ENCODE data around the gene SLC8A2. TPM values are rescaled to one million over a fixed set of nuclear protein-coding genes. Genes with fewer than 3 reads are reported as not detected.

SLC8A2 gene
- total and polyA plus RNA-seq, 10 of the 15 experiments (the other 5 are each of a cell fraction or from before 2014, with no cell fraction given), result not detected

DNA sequence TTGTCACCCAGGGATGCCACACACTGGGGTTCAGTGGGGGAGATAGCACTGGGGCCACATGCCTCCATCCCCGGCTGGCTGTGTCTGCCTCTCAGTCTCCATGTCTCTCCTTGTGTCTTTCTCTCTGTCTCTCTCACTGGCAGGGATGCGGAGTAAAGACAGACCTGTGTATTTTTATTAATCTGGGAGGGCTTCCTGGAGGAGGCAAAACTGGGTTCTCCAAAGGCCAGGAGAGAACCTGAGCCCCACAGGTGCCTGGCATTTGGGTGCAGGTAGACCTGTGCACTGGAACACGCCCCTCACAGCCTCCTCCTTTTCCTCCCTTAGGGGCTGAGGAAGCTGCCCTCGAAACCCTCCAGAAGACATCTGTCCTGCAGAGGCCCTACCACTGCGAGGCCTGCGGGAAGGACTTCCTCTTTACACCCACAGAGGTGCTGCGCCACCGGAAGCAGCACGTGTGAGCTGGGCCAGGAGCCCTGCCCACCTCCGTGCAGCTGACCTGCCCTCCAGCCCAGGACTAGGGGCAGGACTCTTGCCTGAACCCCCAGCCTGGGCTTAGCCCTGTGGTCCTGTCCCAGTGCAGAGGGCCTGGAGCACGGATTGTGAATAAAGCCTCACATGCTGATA, 89.9 kb downstream of the SLC8A2 start (continued):
- TF ChIP-seq, protein P1, sequence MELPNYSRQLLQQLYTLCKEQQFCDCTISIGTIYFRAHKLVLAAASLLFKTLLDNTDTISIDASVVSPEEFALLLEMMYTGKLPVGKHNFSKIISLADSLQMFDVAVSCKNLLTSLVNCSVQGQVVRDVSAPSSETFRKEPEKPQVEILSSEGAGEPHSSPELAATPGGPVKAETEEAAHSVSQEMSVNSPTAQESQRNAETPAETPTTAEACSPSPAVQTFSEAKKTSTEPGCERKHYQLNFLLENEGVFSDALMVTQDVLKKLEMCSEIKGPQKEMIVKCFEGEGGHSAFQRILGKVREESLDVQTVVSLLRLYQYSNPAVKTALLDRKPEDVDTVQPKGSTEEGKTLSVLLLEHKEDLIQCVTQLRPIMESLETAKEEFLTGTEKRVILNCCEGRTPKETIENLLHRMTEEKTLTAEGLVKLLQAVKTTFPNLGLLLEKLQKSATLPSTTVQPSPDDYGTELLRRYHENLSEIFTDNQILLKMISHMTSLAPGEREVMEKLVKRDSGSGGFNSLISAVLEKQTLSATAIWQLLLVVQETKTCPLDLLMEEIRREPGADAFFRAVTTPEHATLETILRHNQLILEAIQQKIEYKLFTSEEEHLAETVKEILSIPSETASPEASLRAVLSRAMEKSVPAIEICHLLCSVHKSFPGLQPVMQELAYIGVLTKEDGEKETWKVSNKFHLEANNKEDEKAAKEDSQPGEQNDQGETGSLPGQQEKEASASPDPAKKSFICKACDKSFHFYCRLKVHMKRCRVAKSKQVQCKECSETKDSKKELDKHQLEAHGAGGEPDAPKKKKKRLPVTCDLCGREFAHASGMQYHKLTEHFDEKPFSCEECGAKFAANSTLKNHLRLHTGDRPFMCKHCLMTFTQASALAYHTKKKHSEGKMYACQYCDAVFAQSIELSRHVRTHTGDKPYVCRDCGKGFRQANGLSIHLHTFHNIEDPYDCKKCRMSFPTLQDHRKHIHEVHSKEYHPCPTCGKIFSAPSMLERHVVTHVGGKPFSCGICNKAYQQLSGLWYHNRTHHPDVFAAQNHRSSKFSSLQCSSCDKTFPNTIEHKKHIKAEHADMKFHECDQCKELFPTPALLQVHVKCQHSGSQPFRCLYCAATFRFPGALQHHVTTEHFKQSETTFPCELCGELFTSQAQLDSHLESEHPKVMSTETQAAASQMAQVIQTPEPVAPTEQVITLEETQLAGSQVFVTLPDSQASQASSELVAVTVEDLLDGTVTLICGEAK (IDR thresholded peaks at IDR 0.05; ENCODE audit: borderline replicate concordance), result no peak
- TF ChIP-seq LARP7 (IDR thresholded peaks at IDR 0.05) (no peak), ZNF217 (IDR thresholded peaks at IDR 0.05) (0 out of 2 replicates have a peak, but pooled peaks have one; percentile 23), MEF2A (IDR thresholded peaks at IDR 0.05; ENCODE audit: insufficient read depth, low read depth, low read length) (no peak), ZNF207 (IDR thresholded peaks at IDR 0.05; ENCODE audit: borderline replicate concordance) (no peak), NFXL1 (IDR thresholded peaks at IDR 0.05; ENCODE audit: borderline replicate concordance) (no peak), NFYB (IDR thresholded peaks at IDR 0.05; ENCODE audit: insufficient read depth, low read depth, low read length) (no peak), ZSCAN29 (IDR thresholded peaks at IDR 0.05) (no peak), CHD1 (IDR thresholded peaks at IDR 0.05; ENCODE audit: low read depth, low read length) (no peak), MXI1 (IDR thresholded peaks at IDR 0.05; ENCODE audit: low read depth, low read length) (no peak; the same call in 1 of the 2 replicates), MEF2B (IDR thresholded peaks at IDR 0.05; ENCODE audit: partially characterized antibody, poor library complexity, severe bottlenecking) (no peak), NR2C2 (IDR thresholded peaks at IDR 0.05; ENCODE audit: borderline replicate concordance, control insufficient read depth, insufficient read length, low read depth) (no peak), NR2C1 (IDR thresholded peaks at IDR 0.05) (no peak), MTA3 (IDR thresholded peaks at IDR 0.05; ENCODE audit: borderline replicate concordance, low read length) (no peak), EGR1 (IDR thresholded peaks at IDR 0.05; ENCODE audit: borderline replicate concordance in 1 of 2, low read depth in 2 of 2, low read length in 2 of 2) (no peak)
- TF ChIP-seq, protein P2, sequence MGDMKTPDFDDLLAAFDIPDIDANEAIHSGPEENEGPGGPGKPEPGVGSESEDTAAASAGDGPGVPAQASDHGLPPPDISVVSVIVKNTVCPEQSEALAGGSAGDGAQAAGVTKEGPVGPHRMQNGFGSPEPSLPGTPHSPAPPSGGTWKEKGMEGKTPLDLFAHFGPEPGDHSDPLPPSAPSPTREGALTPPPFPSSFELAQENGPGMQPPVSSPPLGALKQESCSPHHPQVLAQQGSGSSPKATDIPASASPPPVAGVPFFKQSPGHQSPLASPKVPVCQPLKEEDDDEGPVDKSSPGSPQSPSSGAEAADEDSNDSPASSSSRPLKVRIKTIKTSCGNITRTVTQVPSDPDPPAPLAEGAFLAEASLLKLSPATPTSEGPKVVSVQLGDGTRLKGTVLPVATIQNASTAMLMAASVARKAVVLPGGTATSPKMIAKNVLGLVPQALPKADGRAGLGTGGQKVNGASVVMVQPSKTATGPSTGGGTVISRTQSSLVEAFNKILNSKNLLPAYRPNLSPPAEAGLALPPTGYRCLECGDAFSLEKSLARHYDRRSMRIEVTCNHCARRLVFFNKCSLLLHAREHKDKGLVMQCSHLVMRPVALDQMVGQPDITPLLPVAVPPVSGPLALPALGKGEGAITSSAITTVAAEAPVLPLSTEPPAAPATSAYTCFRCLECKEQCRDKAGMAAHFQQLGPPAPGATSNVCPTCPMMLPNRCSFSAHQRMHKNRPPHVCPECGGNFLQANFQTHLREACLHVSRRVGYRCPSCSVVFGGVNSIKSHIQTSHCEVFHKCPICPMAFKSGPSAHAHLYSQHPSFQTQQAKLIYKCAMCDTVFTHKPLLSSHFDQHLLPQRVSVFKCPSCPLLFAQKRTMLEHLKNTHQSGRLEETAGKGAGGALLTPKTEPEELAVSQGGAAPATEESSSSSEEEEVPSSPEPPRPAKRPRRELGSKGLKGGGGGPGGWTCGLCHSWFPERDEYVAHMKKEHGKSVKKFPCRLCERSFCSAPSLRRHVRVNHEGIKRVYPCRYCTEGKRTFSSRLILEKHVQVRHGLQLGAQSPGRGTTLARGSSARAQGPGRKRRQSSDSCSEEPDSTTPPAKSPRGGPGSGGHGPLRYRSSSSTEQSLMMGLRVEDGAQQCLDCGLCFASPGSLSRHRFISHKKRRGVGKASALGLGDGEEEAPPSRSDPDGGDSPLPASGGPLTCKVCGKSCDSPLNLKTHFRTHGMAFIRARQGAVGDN (IDR thresholded peaks at IDR 0.05), result peak; percentile 60; the same call in 1 of the 2 replicates
- TF ChIP-seq, protein P3, sequence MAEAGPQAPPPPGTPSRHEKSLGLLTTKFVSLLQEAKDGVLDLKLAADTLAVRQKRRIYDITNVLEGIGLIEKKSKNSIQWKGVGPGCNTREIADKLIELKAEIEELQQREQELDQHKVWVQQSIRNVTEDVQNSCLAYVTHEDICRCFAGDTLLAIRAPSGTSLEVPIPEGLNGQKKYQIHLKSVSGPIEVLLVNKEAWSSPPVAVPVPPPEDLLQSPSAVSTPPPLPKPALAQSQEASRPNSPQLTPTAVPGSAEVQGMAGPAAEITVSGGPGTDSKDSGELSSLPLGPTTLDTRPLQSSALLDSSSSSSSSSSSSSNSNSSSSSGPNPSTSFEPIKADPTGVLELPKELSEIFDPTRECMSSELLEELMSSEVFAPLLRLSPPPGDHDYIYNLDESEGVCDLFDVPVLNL (IDR thresholded peaks at IDR 0.05; ENCODE audit: low read depth, low read length), result no peak
- TF ChIP-seq, protein P4, sequence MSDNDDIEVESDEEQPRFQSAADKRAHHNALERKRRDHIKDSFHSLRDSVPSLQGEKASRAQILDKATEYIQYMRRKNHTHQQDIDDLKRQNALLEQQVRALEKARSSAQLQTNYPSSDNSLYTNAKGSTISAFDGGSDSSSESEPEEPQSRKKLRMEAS (IDR thresholded peaks at IDR 0.05; ENCODE audit: low read depth, low read length), result no peak; the same call in 1 of the 2 replicates
- TF ChIP-seq, protein P5, sequence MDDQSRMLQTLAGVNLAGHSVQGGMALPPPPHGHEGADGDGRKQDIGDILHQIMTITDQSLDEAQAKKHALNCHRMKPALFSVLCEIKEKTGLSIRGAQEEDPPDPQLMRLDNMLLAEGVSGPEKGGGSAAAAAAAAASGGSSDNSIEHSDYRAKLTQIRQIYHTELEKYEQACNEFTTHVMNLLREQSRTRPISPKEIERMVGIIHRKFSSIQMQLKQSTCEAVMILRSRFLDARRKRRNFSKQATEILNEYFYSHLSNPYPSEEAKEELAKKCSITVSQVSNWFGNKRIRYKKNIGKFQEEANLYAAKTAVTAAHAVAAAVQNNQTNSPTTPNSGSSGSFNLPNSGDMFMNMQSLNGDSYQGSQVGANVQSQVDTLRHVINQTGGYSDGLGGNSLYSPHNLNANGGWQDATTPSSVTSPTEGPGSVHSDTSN (IDR thresholded peaks at IDR 0.05; ENCODE audit: insufficient replicate concordance, low read depth, low read length), result no peak
